ENCODE data around the gene GRM7. TPM values are rescaled to one million over a fixed set of nuclear protein-coding genes. Genes with fewer than 3 reads are reported as not detected.

The GRM7 gene
- total RNA-seq, 2 donors from 2014 or later = 0.96 to 1.5 TPM

- no peak for DNase-seq (ENCODE audit: low spot score)
- intact Hi-C loops (cut with DNase I) = no loop called here
- Histone ChIP-seq H3K9me3 (no peaks in the 10 kb centered on the region), H3K36me3 (no peaks in the 10 kb centered on the region), H3K27ac (no peak overlapping the region), H3K27me3 (replicated peaks; ENCODE audit: insufficient read depth) (no peaks in the 10 kb centered on the region), H3K4me3 (no peak overlapping the region), H3K4me1 (replicated peaks) (no peaks in the 10 kb centered on the region)
- WGBS = 67% methylated on average over 7 of the region's 7 CpGs
- TF ChIP-seq POLR2AphosphoS5 (IDR thresholded peaks at IDR 0.05) (no peak), POLR2A (IDR thresholded peaks at IDR 0.05) (no peak), CTCF (IDR thresholded peaks at IDR 0.05) (no peak)
Observed at GRCh38 chr3:7371693-7372572, 511.0 kb downstream of the GRM7 start.

- Histone ChIP-seq H3K27ac (no peak overlapping the region), H3K4me3 (no peak overlapping the region), H3K36me3 (no peaks in the 10 kb centered on the region), H3K4me1 (replicated peaks) (no peaks in the 10 kb centered on the region), H3K9me3 (no peaks in the 10 kb centered on the region), H3K27me3 (replicated peaks; ENCODE audit: insufficient read depth) (no peaks in the 10 kb centered on the region)
- DNase-seq (ENCODE audit: low spot score) = no peak
- TF ChIP-seq CTCF (IDR thresholded peaks at IDR 0.05) (no peak), POLR2A (IDR thresholded peaks at IDR 0.05) (no peak)
- intact Hi-C loops (cut with DNase I) = no loop called here
- WGBS = 97% methylated on average over 2 of the region's 2 CpGs
Observed at GRCh38 chr3:7377103-7377502, 516.2 kb downstream of the GRM7 start.

DNA sequence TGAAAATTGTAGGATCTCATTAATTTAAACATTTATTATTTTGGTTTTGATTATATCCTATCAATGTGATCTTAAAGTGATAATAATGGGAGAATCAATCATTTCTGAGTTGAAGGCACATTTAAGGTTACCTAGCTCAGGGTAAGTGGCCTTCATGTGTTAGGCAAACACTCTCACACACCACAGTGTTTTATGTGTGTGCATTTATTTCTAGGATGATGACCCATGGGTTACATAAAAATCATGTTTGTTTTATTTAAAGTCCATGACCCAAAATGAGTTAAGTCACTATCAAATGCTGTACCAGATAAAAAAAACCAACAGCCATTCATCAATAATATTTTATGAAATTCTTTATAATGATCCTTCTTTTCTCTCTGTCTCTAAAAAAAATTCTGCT, 520.8 kb downstream of the GRM7 start:
- no peak overlapping the region for H3K27ac ChIP-seq

DNA sequence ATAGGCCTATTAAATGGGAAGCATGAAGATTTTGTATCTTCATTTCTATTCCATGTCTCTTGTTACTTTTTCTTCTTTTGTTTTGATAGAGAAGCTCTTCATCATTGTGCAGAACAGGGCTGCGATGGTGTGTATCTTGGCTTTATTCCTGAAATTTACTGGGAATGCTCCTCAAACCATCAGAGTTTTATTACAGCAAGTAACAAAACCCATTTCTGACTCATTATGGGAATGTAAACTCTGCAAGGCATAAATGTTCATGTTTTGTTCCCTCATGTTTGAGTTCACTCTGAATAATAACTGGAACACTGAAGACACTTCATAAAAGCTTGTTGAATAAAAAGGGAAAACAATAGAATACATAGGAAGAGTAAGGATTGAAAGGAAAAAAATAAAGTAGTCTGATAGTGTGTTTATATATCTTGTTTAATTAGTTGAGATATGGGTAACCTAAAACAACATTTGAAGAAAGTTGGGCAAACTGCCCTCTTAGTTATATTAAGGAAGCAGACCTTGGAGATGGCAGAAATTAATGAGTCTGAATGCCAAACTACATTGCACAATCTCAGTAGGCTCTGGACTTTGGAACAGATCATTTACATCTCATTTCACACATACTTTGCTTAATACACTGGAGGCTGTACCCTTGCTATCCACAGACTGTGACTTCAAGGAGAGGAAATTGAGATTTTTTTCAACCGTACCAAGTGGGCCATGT, 521.5 kb downstream of the GRM7 start:
- no peak overlapping the region for H3K4me3 ChIP-seq
- no peaks in the 10 kb centered on the region for H3K27me3 ChIP-seq (replicated peaks; ENCODE audit: insufficient read depth)
- 8% methylated on average over 2 of the region's 2 CpGs for WGBS
- TF ChIP-seq POLR2A (IDR thresholded peaks at IDR 0.05) (no peak), POLR2AphosphoS5 (IDR thresholded peaks at IDR 0.05) (peak; percentile 94)
- peak overlapping the region in 1 of 2 donors; percentile 33 for H3K27ac ChIP-seq
- peak; percentile 75 for DNase-seq (ENCODE audit: low spot score)
- H3K4me1 ChIP-seq (replicated peaks) = peaks cover 3% of the 10 kb centered on the region
- H3K36me3 ChIP-seq = no peaks in the 10 kb centered on the region
- H3K9me3 ChIP-seq = no peaks in the 10 kb centered on the region
- intact Hi-C loops (cut with DNase I) = loop anchor here (5.0 to 10.0 kb wide), 2 partner anchors 70 to 218 kb away; no protein-coding TSS in a partner anchor

More for the DNA sequence above, 520.8 kb downstream of the GRM7 start:
- Histone ChIP-seq H3K36me3 (no peaks in the 10 kb centered on the region), H3K4me1 (replicated peaks) (peaks cover 3% of the 10 kb centered on the region), H3K4me3 (no peak overlapping the region), H3K9me3 (no peaks in the 10 kb centered on the region), H3K27me3 (replicated peaks; ENCODE audit: insufficient read depth) (no peaks in the 10 kb centered on the region)
- DNase-seq (ENCODE audit: low spot score) = no peak
- TF ChIP-seq CTCF (IDR thresholded peaks at IDR 0.05) (no peak), POLR2A (IDR thresholded peaks at IDR 0.05) (no peak), POLR2AphosphoS5 (IDR thresholded peaks at IDR 0.05) (no peak)
- intact Hi-C loops (cut with DNase I) = loop anchor here (5.0 to 10.0 kb wide), 2 partner anchors 69 to 217 kb away; no protein-coding TSS in a partner anchor

DNA sequence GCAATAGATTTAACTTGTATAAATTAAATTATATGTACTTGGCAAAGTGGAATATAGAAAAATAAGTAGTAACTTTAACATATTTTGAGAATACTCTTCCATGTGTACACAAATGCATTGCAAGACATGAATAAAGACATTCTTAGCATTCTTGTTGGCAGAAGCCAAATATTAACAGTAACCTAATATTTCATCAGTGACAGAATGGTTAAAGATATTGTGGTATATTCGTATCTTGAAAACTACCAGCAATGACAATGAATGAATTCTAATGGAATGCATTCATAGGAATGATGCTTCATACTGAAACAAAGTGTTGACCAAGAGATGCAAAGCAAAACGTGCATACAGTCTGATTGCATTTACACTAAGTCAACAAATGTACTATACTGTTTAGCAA, 524.7 kb downstream of the GRM7 start:
- DNase-seq (ENCODE audit: low spot score) = no peak
- Histone ChIP-seq H3K27ac (no peak overlapping the region), H3K27me3 (replicated peaks; ENCODE audit: insufficient read depth) (no peaks in the 10 kb centered on the region), H3K4me3 (no peak overlapping the region), H3K9me3 (no peaks in the 10 kb centered on the region), H3K36me3 (no peaks in the 10 kb centered on the region), H3K4me1 (replicated peaks) (peaks cover 3% of the 10 kb centered on the region)
- intact Hi-C loops (cut with DNase I) = loop anchor here (10.0 kb wide), 1 partner anchor 221 kb away; no protein-coding TSS in a partner anchor
- no peak for TF ChIP-seq CTCF (IDR thresholded peaks at IDR 0.05)
- no peak for TF ChIP-seq POLR2A (IDR thresholded peaks at IDR 0.05)
- TF ChIP-seq POLR2AphosphoS5 (IDR thresholded peaks at IDR 0.05) = no peak
- WGBS = 80% methylated on average over 2 of the region's 2 CpGs
